ENCODE results near the gene ADH1A.
"Not testable (repeated sequence)": the region's sequence is repeated elsewhere in the genome, so short reads cannot be mapped to it uniquely, and the experiment has no call there.

Gene ADH1A

DNA sequence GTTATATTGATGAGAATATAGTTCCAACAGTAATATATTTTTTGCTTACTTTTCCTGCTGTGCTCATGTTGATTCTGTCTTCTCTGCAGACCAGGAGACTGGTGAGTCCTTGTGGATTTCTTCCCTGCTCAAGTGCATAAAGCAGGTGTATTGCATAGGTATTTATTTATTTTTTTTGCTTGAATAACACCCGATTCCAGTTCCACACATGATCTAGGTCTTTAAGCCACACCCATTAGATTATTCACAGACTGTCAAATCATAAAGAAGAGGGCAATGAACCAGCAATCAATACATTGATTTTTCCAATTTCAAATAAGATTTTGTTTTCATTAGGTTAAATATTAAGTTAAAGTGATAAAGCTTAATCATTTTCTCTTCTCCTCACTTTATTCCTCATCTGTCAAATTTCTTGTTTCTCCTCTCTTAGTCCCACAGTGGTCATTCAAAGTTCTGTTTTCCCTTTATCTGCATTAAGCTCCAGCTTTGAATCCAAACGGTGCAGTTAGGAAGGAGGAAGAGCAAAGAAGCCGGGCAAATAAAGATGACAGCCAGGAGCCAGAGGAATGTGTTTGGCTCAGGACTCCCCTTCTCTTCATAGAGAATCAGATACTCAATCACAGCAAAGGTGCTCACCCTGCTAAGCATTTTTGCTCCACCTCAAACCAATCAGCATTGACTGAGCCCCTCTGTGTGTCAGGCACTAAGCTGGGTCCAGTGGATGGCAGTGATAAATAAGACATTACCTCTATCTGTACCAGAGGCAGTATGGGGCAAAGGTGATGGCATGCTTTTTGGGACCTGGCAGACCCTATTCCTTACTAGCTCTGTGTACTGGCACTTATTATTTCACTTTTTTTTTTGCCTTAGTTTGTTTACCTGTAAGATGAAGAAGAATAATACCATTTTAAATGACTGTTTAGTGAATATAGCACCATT lies at the start of gene ADH1A:
Gene ADH1A (minus strand): TSS at position 138 of the 939 bp plus-strand sequence. CDS start 71 bp downstream, at position 67.
- DNase-seq (ENCODE audit: low spot score) = no peak

DNA sequence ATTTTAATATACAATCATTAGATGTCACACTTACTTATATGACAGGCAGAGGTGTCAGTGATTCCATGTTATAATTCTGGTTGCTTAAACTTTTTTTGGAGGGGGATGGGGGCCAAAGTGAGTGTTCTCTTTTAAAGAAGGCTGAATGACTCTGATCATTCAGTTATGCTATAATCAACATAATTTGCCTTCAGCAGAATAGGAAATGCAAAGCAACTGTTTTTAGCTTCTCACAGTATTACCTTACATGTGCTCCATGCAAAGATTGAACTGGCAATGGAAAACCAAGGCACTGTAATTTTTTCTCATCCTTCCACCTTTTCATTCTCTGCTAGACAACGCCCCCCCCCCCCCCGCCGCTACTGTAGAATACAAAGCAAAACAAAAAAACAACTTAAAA lies 48.4 kb upstream of the ADH1A start:
- DNase-seq (ENCODE audit: low spot score) = no peak

DNA sequence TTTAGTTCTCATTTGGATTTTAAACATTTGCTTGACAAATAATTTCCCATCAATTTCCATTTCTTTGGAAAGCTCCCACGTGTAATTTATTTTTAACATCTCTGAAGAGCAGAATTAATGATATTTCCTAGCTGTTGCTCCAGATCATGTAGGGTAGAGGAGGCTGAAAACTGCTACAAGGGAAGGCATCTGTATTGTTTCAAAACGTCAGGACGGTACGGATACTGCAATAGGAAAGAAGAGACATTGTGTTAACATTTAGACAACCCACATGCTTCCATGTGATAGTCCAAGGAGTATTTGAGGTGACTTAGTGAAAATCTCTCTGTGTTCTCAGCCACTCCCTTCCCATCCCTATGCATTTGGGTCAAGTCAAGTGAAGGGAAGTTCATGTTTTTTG lies 45.8 kb upstream of the ADH1A start:
- no peak for DNase-seq (ENCODE audit: low spot score)

DNA sequence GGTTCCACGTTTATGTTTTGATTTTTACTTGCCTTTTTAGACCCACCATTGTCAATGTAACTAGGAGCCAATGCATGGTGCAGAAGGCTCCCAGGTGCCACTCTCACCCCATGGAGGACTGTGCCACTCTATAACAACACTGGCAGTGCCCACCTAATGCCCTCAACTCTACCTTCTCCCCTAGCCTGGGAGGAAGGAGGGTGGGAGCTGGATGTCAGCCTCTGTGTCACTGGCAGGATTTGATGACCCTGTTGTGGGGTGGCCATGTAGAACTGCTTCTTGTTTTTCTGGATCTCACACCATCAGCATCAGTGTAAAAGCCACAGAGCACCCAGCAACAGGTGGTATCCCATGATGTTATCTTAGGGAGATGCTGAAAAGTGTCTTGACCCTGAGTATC lies 44.1 kb upstream of the ADH1A start:
- no peak for DNase-seq (ENCODE audit: low spot score)

DNA sequence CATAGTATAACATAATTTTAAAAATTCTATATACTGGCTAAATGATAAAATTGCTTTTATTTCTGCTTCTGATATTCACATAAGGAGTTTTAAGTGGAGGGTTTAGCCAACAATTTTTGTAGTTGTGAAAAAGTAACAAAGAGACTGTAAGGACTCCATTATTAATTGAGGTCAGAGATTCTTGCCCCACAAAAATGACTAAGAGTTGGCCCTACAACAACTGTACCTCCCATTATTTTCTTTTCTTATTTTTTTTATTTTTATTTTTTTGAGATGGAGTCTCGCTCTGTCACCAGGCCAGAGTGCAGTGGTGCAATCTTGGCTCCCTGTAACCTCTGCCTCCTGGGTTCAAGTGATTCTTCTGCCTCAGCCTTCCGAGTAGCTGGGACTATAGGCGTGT lies 39.9 kb upstream of the ADH1A start:
- DNase-seq (ENCODE audit: low spot score) = no peak

DNA sequence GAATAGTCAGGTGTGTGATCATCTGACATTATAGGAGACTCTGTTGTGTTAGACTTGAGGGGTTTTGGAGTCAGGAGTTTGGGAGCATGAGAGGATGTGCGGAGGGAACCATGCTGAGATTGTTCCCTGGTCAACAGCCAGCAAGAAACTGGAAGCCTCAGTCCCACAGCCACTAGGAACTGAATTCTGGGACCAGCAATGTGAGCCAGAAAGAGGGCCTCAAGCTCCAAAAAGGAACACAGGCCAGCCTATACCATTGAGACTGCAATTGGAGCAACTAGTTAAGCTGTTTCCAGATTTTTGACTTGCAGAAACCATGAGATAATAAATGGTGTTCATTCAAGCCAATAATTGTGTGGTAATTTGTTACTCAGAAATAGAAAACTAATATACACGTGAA lies 39.1 kb upstream of the ADH1A start:
- DNase-seq (ENCODE audit: low spot score) = no peak

DNA sequence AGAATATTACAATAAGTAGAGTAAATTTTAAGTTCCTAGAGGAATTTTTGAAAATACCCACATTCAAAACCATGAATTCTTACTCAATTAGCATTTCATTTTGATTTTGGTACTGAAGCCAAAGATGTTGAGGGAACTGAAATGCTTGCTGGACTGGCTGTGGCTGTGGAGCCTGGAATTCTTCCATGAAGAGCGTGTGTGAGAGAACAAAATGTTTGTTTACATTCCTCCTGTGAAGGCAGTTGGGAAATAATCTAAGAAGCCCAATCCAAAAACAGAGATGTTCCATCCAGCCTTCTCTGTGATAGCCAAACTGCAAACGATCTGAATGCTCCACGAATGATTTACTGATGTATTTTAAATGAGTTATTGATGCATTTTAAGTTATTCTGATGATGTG lies 34.2 kb upstream of the ADH1A start:
- no peak for DNase-seq (ENCODE audit: low spot score)

DNA sequence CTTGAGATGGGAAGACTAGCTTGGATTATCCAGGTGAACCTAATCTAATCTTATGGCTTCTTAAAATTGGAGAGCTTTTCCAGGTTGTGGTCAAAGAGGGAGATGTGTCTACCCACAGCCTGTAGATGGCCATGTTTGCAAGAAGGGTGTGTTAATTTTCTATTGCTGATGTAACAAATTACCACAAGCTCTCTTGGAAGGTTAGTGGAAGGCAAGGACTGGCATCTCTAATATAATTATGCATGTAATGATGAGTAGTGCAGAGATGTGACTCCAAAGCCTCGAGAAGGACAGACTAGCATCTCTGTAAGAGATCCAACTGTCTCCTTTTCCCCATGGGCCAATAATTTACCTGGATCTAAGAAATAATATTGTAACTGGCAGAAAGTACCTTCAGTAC lies 33.6 kb upstream of the ADH1A start:
- DNase-seq (ENCODE audit: low spot score) = no peak

DNA sequence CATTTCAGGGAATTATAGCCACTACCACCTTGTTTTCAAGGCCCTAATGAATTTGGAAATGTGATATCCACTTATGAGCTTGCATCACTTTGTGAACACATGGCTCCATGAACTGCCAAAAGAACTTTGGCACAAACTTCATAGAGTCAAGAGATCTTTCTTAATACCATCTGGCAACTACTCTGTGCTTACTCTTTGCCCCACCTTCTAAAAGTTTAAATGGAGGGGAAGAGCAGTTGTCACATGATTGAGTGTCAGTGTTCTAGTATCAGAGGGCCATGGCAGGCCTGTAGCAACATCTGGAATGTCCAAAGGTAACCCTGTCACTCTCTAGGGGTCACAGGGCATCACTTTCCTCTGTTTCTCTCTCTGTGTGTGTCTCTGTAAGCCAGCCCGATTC lies 33.0 kb upstream of the ADH1A start:
- DNase-seq (ENCODE audit: low spot score) = no peak

DNA sequence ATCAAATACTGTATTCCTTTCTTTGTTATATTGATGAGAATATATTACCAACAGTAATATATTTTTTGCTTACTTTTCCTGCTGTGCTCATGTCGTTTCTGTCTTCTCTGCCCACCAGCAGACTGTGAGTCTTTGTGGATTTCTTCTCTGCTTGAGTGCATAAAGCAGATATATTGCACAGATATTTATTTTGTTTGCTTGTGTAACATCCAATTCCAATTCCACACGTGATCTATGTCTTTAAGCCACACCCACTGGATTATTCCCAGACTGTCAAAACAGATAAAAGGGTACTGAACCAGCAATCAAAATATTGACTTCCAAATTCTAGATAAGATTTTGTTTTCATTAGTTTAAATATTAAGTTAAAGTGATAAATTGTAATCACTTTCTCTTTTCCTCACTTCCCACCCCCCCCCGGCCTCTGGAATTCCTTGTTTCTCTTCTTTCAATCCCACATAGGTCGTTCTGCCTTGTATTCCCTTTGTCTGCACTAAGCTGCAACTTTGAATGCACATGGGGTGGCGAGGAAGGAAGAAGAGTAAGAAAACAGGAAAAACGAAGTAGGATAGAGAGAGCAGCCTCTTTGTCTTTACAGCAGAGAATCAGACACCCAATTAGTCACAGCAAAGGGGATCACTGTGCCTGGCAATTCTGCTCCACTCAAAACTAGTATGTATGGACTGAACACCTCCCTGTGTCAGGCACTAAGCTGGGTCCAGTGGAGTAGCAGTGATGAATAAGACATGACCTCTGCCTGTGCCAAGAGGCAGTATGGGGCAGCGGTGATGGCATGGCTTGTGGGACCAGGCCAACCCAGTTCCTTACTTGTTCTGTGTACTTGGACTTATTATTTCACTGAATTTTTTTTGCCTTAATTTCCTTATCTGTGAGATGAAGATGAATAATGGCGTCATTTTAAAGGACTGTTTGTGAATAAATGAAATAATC lies 30.7 kb upstream of the ADH1A start, which contains the start of gene ADH1B:
Gene ADH1B (minus strand): TSS at position 161 of the 951 bp plus-strand sequence. CDS start 70 bp downstream, at position 91.
- DNase-seq (ENCODE audit: low spot score) = peak; percentile 19

DNA sequence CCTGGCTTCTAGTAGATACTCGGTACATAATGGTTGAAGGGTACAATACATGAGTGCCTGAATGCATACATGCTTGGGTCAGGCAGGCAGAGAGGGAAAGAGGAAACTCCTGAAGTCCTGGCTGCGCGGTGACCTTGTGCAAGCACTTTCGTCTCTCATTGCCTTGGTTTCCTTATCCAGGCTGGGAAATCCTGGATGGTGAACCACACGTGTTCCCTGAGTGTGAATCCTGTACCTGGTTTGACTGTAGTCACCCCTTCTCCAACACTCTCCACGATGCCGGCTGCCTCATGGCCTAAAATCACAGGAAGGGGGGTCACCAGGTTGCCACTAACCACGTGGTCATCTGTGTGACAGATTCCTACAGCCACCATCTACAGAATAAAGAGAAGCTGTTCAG lies 27.0 kb upstream of the ADH1A start:
- DNase-seq (ENCODE audit: low spot score) = not testable (repeated sequence)

DNA sequence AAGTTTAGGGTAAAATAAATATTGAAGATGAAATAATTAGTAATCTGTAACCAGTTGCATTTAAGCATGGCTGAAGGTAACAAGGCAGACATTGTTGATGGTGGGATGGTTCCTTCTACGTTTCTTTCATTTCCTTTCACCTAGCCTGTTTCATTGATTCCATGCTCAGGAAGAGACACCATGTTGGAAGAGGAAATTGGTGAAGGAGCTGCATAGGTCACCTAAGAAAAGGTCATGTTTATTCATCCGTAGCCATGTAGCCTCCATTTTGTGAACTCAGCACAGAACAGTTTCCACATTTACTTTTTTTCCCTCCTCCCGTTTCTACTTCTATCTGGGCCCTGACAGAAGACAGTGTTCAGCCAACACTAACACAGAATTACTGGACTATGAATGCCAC lies 26.6 kb upstream of the ADH1A start:
- no peak for DNase-seq (ENCODE audit: low spot score)

DNA sequence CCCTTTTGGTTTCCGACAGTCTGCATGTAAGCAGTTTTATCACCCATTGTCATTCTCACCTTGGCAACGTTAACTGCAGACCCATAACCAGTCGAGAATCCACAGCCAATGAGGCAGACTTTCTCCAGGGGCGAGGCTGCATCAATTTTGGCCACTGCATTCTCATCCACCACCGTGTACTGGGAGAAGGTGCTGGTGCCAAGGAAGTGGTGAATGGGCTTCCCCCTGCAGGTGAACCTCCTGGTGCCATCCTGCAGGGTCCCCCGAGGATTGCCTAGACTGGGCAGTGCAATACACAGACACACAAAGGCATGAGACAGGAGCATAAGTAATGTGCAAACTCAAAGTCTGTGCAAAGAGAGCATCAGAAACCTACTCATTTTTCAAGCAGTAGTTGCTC lies 25.1 kb upstream of the ADH1A start:
- no peak for DNase-seq (ENCODE audit: low spot score)

DNA sequence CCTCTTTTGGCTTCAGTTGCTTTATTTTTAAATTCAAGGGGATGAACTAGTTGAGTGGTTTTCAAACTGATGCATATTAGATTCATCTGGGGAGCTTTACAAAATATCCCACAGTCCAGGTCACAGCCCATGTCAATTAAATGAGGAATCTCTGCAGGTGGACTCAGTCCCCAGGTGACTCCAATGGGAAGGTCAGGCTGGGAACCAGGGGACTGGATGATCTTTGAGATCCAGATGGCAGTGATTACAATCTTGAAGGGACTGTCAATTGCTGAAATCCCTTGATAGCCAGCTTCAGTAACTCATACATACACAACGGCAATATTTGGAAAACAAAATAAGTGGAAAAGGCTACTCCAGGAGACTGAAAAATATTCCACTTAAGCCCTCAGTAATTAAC lies 23.4 kb upstream of the ADH1A start:
- DNase-seq (ENCODE audit: low spot score) = no peak

DNA sequence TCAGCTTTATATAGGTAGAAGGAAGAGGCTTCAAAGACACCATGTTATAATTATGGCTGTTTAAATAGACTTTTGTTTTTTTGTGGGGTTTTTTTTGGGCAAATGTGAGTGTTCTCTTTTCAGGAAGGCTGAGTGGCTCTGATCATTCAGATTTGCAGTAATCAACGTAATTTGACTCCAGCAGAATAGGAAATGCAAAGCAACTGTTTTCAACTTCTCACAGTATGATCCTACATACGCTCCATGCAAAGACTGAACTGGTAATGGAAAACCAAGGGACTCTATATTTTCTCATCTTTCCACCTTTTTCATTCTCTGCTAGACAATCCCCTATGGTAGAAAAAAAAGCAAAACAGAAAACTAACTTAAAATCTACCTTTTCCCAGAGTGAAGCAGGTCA lies 19.6 kb upstream of the ADH1A start:
- no peak for DNase-seq (ENCODE audit: low spot score)

DNA sequence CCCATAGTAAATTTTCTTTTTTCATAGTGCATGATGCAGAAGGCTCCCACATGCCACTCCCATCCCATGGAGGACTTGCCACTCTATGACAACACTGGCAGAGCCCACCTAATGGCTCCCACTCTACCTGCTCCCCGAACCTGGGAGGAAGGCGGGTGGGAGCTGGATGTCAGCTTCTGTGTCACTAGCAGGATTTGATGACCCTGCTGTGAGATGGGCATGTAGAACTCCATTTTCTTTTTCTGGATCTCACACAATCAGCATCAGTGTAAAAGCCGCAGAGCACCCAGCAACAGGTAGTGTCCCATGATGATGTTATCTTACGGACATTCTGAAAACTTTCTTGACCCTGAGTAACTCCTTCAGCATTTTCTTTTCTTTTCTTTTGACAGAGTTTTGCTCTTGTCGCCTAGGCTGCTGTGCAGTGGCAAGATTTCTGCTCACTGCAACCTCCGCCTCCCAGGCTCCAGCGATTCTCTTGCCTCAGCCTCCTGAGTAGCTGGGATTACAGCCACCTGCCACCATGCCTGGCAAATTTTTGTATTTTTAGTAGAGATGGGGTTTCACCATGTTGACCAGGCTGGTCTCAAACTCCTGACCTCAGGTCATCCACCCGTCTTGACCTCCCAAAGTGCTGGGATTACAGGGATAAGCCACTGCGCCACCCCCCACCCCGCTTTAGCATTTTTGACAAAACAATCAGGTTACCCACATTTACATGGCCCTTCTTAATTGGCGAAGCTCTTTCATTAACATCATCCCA lies 15.0 kb upstream of the ADH1A start:
- no peak for DNase-seq (ENCODE audit: low spot score)

DNA sequence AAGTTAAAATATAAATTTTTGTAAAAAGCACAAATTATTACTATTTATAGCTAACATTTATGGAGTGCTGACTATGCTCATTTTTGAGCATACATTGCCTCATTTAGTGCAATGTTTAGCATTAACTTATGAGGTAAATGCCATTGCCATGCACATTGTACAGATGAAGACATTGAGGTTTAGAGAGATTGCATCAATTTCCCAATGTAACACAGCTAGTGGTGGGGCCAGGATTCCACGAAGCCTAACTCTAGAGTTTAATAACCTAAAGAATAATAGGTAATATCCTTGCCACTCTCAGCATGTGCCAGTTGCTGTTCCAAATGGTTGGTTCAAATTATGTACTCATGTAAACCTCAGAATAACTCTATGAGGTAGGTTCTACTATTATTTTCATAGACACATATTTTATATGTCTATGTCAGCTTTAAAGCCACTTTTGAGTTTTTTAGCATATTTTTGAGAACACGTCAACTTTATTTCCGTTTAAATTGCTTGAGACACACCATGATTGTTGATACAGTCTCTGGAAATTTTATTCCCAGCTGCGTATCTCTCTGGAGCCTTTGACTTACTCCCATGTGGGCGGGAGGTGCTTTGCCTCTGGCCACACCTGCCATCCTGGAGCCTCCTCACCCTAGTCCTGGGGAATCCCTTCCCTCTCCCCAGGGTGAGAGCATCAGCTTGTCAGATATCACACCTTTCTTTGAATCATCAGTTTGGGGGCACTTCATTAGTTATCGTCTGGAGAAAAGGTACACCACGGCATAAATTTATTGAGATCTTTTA lies 10.8 kb upstream of the ADH1A start:
- DNase-seq (ENCODE audit: low spot score) = no peak

DNA sequence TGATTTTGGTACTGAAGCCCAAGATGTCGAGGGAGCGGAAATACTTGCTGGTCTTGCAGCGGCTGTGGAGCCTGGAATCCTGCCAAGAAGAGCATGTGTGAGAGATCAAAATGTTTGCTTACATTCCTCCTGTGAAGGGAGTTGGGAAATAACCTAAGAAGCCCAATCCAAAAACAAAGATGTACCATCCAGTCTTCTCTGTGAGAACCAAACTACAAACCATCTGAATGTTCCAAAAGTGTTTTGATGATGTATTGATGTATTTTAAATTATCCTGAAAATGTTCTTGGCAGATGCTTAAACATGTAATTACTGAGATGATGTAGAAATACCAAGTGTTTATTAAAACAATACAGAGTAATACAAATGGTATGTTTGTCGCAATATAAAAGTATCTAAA lies 10.1 kb upstream of the ADH1A start:
- no peak for DNase-seq (ENCODE audit: low spot score)

DNA sequence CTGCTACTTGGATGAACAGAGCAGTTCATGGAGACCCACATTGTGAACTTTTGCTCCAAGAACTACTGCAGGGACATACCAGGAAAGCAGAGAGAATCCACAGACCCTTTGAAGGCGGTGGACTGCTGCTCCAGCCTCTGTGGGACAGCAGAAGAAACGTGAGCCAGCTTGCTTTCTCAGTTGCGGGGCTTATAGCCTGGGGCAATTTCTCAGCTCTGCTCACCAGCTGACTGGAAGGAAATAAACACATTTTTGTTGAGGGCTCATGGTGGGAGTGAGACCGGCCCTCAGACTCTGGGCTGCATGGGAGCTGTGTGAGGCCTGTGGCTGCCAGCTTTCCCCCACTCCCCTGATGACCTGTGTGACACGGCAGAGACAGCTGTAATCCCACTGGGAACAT lies 2.6 kb upstream of the ADH1A start:
- no peak for DNase-seq (ENCODE audit: low spot score)

DNA sequence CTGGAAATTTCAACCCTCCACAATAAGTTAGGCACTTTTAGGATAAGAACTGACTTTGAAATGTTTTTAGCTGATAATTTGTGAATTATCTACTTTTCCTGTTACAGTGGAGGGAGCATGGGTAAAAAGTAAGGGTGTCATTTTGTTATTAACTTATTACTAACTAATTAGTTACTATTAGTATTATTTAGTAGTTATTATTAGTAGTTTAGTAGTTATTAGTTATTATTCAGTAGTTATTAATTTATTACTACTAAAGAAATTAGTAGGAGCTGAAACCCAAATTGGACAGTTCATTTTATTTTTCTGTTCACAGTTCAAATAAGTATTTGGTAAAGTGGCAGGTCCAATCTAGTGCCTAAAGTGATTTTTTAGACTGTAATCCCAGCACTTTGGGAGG lies 5.4 kb downstream of the ADH1A start:
- DNase-seq (ENCODE audit: low spot score) = no peak

DNA sequence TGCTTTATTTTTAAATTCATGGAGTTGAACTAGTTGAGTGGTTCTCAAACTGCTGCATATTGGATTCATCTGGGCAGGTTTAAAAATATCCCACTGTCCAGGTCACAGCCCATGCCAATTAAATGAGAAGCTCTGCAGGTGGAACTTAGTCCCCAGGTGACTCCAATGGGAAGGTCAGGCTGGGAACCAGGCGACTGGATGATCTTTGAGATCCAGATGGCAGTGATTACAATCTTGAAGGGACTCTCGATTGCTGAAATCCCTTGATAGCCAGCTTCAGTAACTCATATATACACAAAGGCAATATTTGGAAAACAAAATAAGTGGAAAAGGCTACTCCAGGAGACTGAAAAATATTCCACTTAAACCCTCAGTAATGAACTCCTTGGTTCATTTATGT lies 8.1 kb downstream of the ADH1A start:
- no peak for DNase-seq (ENCODE audit: low spot score)
